ENCODE data around the gene OR2T12.

DNA sequence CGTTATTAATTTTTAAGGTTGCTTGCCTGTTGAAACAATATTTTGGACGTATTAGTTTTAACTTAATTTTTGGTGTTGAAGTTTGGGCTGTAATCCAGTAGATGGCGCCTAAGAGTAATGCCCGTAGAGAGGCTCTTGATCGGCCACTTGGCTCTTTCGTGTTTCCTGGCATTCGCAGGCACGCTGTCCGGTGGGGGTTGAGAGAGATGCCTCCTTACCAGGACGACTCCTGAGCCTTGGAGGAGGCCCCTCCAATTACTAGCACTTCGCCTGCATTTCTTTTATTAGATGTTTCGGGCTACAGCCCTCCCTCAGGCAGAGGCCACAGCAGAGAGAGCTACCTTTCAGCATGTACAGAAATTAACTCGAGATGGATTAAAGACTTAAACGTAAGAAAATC lies 60.0 kb downstream of the OR2T12 start:
- TF ChIP-seq, protein P1, sequence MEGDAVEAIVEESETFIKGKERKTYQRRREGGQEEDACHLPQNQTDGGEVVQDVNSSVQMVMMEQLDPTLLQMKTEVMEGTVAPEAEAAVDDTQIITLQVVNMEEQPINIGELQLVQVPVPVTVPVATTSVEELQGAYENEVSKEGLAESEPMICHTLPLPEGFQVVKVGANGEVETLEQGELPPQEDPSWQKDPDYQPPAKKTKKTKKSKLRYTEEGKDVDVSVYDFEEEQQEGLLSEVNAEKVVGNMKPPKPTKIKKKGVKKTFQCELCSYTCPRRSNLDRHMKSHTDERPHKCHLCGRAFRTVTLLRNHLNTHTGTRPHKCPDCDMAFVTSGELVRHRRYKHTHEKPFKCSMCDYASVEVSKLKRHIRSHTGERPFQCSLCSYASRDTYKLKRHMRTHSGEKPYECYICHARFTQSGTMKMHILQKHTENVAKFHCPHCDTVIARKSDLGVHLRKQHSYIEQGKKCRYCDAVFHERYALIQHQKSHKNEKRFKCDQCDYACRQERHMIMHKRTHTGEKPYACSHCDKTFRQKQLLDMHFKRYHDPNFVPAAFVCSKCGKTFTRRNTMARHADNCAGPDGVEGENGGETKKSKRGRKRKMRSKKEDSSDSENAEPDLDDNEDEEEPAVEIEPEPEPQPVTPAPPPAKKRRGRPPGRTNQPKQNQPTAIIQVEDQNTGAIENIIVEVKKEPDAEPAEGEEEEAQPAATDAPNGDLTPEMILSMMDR (IDR thresholded peaks at IDR 0.05; ENCODE audit: low read length): peak; percentile 83
- TF ChIP-seq EZH2 (optimal IDR thresholded peaks at IDR 0.05; ENCODE audit: low read depth, low read length): no peak
